Ishikawa (cell line): ENCODE data around the gene MARCHF3.

Experiments
- CEBPB ChIP-seq: IDR thresholded peaks from 2 replicates; pipeline ENCODE4 v1.6.1; 2012
- CREB1 ChIP-seq: IDR thresholded peaks from 2 replicates; pipeline ENCODE4 v1.6.1; 2012; ENCODE audit warnings: low read depth
- EGR1 ChIP-seq: IDR thresholded peaks from 2 replicates; pipeline ENCODE4 v1.6.1; 2012
- EP300 ChIP-seq: IDR thresholded peaks from 2 replicates; pipeline ENCODE4 v1.6.1; 2012; ENCODE audit warnings: borderline replicate concordance
- FOXM1 ChIP-seq: IDR thresholded peaks from 2 replicates; pipeline ENCODE4 v1.6.1; 2012; ENCODE audit warnings: low read depth, borderline replicate concordance
- NFIC ChIP-seq: IDR thresholded peaks from 2 replicates; pipeline ENCODE4 v1.6.1; 2012
- RAD21 ChIP-seq: IDR thresholded peaks from 2 replicates; pipeline ENCODE4 v1.6.1; 2012; ENCODE audit warnings: low read depth
- REST ChIP-seq: IDR thresholded peaks from 2 replicates; pipeline ENCODE4 v1.6.1; 2012; ENCODE audit warnings: low read depth, mild to moderate bottlenecking
- TAF1 ChIP-seq: IDR thresholded peaks from 2 replicates; pipeline ENCODE4 v1.6.1; 2012; ENCODE audit warnings: low read depth, mild to moderate bottlenecking
- TCF12 ChIP-seq: IDR thresholded peaks from 2 replicates; pipeline ENCODE4 v1.6.1; 2012; ENCODE audit warnings: low read depth
- TEAD4 ChIP-seq: IDR thresholded peaks from 2 replicates; pipeline ENCODE4 v1.6.1; 2012
- YY1 ChIP-seq: IDR thresholded peaks from 2 replicates; pipeline ENCODE4 v1.6.1; 2012; ENCODE audit warnings: low read depth
- ZBTB7A ChIP-seq: IDR thresholded peaks from 2 replicates; pipeline ENCODE4 v1.6.1; 2012; ENCODE audit warnings: low read depth
- TF ChIP-seq, protein P1 (sequence below): IDR thresholded peaks from 2 replicates; pipeline ENCODE4 v1.6.1; 2012
- TF ChIP-seq, protein P2 (sequence below): IDR thresholded peaks from 2 replicates; pipeline ENCODE4 v1.6.1; 2012

MARCHF3 gene

GRCh38 chr5:126969548-126969947 lies 60.8 kb downstream of the MARCHF3 start:
- TF ChIP-seq FOXM1 (no peak), TAF1 (no peak), EP300 (no peak), TCF12 (no peak), CREB1 (no peak), TEAD4 (no peak), CEBPB (no peak), YY1 (no peak), NFIC (no peak)
- TF ChIP-seq, protein P1, sequence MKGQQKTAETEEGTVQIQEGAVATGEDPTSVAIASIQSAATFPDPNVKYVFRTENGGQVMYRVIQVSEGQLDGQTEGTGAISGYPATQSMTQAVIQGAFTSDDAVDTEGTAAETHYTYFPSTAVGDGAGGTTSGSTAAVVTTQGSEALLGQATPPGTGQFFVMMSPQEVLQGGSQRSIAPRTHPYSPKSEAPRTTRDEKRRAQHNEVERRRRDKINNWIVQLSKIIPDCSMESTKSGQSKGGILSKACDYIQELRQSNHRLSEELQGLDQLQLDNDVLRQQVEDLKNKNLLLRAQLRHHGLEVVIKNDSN, result no peak

- TF ChIP-seq FOXM1, result no peak
- no peak for TF ChIP-seq TEAD4
- TF ChIP-seq NFIC, result peak; percentile 14; the same call in 1 of the 2 replicates
These were observed 62.4 kb downstream of the MARCHF3 start for GRCh38 chr5:126967808-126968466.

DNA sequence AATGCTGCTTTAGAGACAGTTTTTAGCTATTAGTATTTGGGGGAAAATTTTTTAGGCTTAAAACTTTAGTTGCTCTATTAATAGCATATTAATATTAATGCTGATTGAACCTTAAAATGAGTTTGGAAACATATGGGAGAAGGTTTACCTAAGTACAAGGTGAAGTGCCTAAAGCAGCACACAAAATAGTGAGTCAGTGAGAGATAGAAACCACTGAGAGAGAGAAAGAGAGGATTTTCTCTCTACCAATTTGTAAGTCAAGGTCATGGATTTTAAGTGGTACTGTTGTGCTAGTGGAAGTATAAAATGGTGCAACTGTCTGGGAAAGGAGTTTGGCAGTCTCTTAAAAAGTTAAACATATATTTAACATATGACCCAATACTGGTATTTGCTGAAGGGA lies 64.9 kb downstream of the MARCHF3 start:
- no peak for TF ChIP-seq ZBTB7A
- TF ChIP-seq RAD21, result no peak
- no peak for TF ChIP-seq EP300
- TF ChIP-seq REST, result no peak

- TF ChIP-seq FOXM1 (peak; percentile 15; the same call in 1 of the 2 replicates), NFIC (peak; percentile 69), EP300 (no peak), CEBPB (peak; percentile 36; the same call in 1 of the 2 replicates)
These were observed 65.3 kb downstream of the MARCHF3 start for GRCh38 chr5:126965061-126965475.

- TF ChIP-seq ZBTB7A, result no peak
- no peak for TF ChIP-seq NFIC
- TF ChIP-seq, protein P2, sequence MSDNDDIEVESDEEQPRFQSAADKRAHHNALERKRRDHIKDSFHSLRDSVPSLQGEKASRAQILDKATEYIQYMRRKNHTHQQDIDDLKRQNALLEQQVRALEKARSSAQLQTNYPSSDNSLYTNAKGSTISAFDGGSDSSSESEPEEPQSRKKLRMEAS, result no peak
- TF ChIP-seq, protein P1, result no peak
- no peak for TF ChIP-seq TAF1
These were observed 66.5 kb downstream of the MARCHF3 start for GRCh38 chr5:126963822-126964375.

- TF ChIP-seq EP300 (no peak), RAD21 (no peak)
These were observed 68.7 kb downstream of the MARCHF3 start for GRCh38 chr5:126961702-126962101.

GRCh38 chr5:126961128-126961527 lies 69.2 kb downstream of the MARCHF3 start:
- TF ChIP-seq EP300 (no peak), REST (no peak), TCF12 (no peak), EGR1 (no peak), NFIC (no peak), TAF1 (no peak), CEBPB (no peak), RAD21 (no peak), CREB1 (no peak), FOXM1 (no peak), ZBTB7A (no peak), TEAD4 (no peak), YY1 (no peak)
- TF ChIP-seq, protein P1, result no peak
- TF ChIP-seq, protein P2, result no peak
